ENCODE data around the gene SCMH1. TPM values are rescaled to one million over a fixed set of nuclear protein-coding genes. Genes with fewer than 3 reads are reported as not detected.

The SCMH1 gene
- polyA plus RNA-seq, 4 donors: 14.5 to 44.7 (median 22.9) TPM

DNA sequence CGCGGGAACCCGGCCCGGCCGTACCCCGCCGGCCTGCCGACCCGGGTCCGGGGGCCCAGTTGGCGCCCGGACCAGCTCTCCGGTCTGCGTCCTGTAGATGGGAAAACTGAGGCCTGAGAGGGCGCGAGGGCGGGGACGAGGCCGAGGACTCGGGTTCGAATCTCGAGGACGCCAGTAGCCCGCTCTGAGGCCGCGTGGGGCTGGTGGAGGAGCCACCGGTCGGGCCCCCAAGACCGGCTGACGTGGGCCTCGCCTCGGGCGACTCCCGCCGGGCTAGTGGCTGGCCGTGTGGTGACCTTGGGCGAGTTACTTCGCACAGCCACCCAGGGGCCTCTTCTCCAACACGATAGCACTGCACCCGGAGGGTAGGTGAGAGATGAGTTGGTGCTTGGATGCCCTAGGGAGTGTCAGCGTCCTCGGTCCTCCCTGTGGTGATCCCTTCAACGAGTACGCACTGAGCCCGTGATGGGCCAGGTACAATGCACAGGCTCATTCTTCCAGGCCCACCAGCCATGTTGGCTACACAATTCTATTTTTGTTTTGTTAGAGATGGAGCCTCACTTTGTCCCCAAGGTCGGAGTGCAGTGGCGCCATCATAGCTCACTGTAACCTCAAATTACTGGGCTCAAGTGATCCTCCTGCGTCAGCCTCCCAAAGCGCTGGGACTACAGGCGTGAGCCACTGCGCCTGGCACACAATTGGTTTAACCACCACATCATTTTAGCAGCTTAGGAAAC, 404 bp upstream of the SCMH1 start:
- H3K36me3 ChIP-seq (ENCODE audit: control insufficient read depth in 3 of 3, insufficient read depth in 2 of 3, low read depth in 1 of 3, low read length in 3 of 3): no peaks in the 10 kb centered on the region
- H3K4me1 ChIP-seq (ENCODE audit: control insufficient read depth in 3 of 3, insufficient read depth in 2 of 3, low read depth in 1 of 3, low read length in 2 of 3): peaks cover 0 to 34% (median 3%) of the 10 kb centered on the region in 3 donors
- no peaks in the 10 kb centered on the region for H3K27me3 ChIP-seq (ENCODE audit: control insufficient read depth in 3 of 3, insufficient read depth in 3 of 3, low read length in 3 of 3)
- peak overlapping the region; percentile 69 to 100 (median 86) for H3K4me3 ChIP-seq (ENCODE audit: low read depth in 1 of 3, low read length in 3 of 3)
- peak in 1 of 2 donors; percentile 68 for DNase-seq
- 15 to 20% (median 20%) methylated on average over 42 to 51 of the region's 51 CpGs for WGBS, 3 donors
- FAIRE-seq: no peak
- peak overlapping the region; percentile 79 to 89 (median 89) for H3K27ac ChIP-seq (ENCODE audit: low read depth in 1 of 3, low read length in 2 of 3)
- no peaks in the 10 kb centered on the region for H3K9me3 ChIP-seq (ENCODE audit: control insufficient read depth in 2 of 2, insufficient read depth in 1 of 2, low read depth in 1 of 2, low read length in 1 of 2)

DNA sequence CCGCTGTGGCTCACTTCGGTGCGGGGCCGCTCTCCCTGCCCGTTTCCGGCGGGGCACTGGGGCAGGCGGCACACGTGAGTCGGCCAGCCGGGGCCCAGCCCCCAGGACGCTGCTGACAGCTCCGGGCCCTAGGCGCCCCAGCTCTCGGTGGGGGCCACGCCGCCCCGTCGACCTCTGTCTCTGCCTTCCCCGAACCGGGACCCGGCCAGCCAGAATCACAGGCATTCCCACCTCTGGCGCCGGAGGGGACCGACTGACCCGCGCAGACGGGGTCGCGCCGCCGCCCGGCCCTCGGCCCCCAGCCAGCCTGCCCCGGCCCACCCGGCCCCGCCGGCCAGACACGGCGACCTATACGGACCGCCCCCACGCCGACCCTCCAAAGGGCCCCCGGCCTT, 755 bp downstream of the SCMH1 start:
- peaks cover 0 to 30% (median 3%) of the 10 kb centered on the region in 3 donors for H3K4me1 ChIP-seq (ENCODE audit: control insufficient read depth in 3 of 3, insufficient read depth in 2 of 3, low read depth in 1 of 3, low read length in 2 of 3)
- H3K9me3 ChIP-seq (ENCODE audit: control insufficient read depth in 2 of 2, insufficient read depth in 1 of 2, low read depth in 1 of 2, low read length in 1 of 2): no peaks in the 10 kb centered on the region
- no peaks in the 10 kb centered on the region for H3K27me3 ChIP-seq (ENCODE audit: control insufficient read depth in 3 of 3, insufficient read depth in 3 of 3, low read length in 3 of 3)
- H3K4me3 ChIP-seq (ENCODE audit: low read depth in 1 of 3, low read length in 3 of 3): peak overlapping the region; percentile 34 to 100 (median 86)
- no peaks in the 10 kb centered on the region for H3K36me3 ChIP-seq (ENCODE audit: control insufficient read depth in 3 of 3, insufficient read depth in 2 of 3, low read depth in 1 of 3, low read length in 3 of 3)
- no peak for FAIRE-seq
- DNase-seq: peak; percentile 45 to 78
- 1% methylated on average over 20 to 45 of the region's 45 CpGs for WGBS, 3 donors
- H3K27ac ChIP-seq (ENCODE audit: low read depth in 1 of 3, low read length in 2 of 3): peak overlapping the region; percentile 59 to 98 (median 94)

DNA sequence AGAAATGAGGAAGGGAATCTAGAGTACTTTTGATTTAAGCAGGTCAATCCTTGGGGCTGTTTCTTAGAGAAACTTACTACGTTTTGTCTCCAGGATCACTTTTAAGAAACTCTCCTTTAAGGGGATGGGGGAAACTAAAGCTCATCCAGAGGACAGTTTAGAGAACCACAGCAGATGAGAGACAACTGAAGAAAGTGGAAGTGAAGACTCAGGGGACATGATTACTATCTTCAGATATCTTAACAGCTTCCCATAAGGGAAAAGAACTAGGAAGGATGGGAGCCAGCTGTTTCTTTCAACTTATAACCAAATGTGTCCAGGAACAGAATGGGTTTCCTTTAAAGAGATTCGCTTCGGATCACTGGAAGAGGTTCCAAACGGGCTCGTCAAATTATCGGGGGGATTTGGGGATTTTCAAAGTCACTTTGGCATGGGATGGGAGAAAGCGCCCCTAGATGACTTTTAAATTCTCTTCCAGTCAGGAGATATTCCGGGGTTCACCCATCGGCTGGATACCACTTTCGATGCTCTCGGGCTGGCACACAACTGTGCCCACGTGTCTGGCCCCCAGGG, 1.2 kb downstream of the SCMH1 start:
- H3K27ac ChIP-seq (ENCODE audit: low read depth in 1 of 3, low read length in 2 of 3): peak overlapping the region; percentile 59 to 98 (median 94)
- H3K9me3 ChIP-seq (ENCODE audit: control insufficient read depth in 2 of 2, insufficient read depth in 1 of 2, low read depth in 1 of 2, low read length in 1 of 2): no peaks in the 10 kb centered on the region
- 11 to 21% (median 17%) methylated on average over 12 of the region's 12 CpGs for WGBS, 3 donors
- H3K27me3 ChIP-seq (ENCODE audit: control insufficient read depth in 3 of 3, insufficient read depth in 3 of 3, low read length in 3 of 3): no peaks in the 10 kb centered on the region
- H3K4me1 ChIP-seq (ENCODE audit: control insufficient read depth in 3 of 3, insufficient read depth in 2 of 3, low read depth in 1 of 3, low read length in 2 of 3): peaks cover 0 to 26% (median 3%) of the 10 kb centered on the region in 3 donors
- H3K4me3 ChIP-seq (ENCODE audit: low read depth in 1 of 3, low read length in 3 of 3): peak overlapping the region; percentile 34 to 100 (median 86)
- no peaks in the 10 kb centered on the region for H3K36me3 ChIP-seq (ENCODE audit: control insufficient read depth in 3 of 3, insufficient read depth in 2 of 3, low read depth in 1 of 3, low read length in 3 of 3)
- FAIRE-seq (no peak), DNase-seq (no peak)

DNA sequence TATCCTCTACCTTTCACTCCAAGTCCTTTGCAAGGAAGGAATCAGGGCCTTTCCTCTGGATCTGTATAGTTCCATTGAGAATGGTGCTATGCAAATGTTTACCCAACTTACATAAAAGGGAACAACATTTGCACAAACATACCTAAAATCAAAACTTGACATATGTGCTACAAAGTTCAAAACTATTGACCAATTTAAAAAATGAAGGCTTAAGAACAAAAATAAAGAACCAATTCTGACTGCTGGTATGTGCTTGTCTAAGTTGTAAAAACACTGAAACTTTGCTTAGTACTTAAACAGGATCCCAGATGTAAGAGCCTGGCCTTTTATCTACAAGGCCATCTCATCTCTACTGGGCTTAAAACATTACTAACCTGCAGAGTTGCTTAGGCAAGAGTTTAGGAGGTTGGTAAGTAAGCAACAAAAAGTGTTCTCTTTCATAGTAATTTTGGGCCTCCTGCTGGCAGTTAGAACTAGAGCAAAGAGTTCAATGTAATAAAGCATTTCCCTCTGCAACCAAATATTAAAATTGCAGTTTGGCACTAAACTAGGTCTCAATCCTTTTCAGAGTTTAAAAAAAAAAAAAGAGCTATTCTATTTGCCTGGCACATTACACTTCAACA, 2.0 kb downstream of the SCMH1 start:
- DNase-seq: peak; percentile 23 to 45
- Histone ChIP-seq H3K4me3 (ENCODE audit: low read depth in 1 of 3, low read length in 3 of 3) (no peak overlapping the region), H3K9me3 (ENCODE audit: control insufficient read depth in 2 of 2, insufficient read depth in 1 of 2, low read depth in 1 of 2, low read length in 1 of 2) (no peaks in the 10 kb centered on the region), H3K4me1 (ENCODE audit: control insufficient read depth in 3 of 3, insufficient read depth in 2 of 3, low read depth in 1 of 3, low read length in 2 of 3) (peaks cover 0 to 19% (median 3%) of the 10 kb centered on the region in 3 donors), H3K27me3 (ENCODE audit: control insufficient read depth in 3 of 3, insufficient read depth in 3 of 3, low read length in 3 of 3) (no peaks in the 10 kb centered on the region), H3K36me3 (ENCODE audit: control insufficient read depth in 3 of 3, insufficient read depth in 2 of 3, low read depth in 1 of 3, low read length in 3 of 3) (no peaks in the 10 kb centered on the region), H3K27ac (ENCODE audit: low read depth in 1 of 3, low read length in 2 of 3) (peak overlapping the region in 1 of 3 donors; percentile 8)
- no peak for FAIRE-seq

DNA sequence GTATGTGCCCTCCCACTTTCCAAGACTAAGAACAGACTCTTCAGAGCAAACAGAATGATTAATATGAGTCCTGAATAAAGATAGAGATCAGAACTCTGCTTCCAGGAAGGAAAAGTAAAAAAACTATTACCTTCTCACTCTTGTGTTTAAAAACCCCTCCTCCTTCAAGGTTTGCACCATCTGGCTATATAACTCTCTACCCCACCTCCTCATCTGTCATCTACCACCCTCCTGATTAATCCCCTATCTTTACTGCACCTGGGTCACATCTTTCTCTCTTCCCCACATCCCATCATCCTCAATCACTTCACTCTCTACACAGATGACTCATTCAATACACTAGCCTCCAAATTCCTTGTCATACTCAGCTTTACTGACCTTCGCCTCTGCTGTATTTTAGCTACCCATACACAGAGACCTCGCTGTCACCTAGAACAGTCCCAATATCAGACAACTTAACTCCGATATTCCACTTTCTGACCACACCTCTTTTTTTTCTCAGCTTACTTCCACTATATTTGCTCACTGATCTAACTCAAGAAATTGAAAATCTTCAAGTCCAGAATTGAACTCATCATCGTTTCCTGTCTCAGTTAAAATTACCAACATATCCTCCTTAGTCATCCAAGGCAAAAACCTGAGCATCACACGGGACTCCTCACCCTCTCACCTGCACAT, 3.7 kb downstream of the SCMH1 start:
- H3K36me3 ChIP-seq (ENCODE audit: control insufficient read depth in 3 of 3, insufficient read depth in 2 of 3, low read depth in 1 of 3, low read length in 3 of 3): no peaks in the 10 kb centered on the region
- H3K4me3 ChIP-seq (ENCODE audit: low read depth in 1 of 3, low read length in 3 of 3): no peak overlapping the region
- DNase-seq: peak in 1 of 2 donors; percentile 20
- peaks cover 2 to 19% (median 3%) of the 10 kb centered on the region in 3 donors for H3K4me1 ChIP-seq (ENCODE audit: control insufficient read depth in 3 of 3, insufficient read depth in 2 of 3, low read depth in 1 of 3, low read length in 2 of 3)
- no peak for FAIRE-seq
- H3K9me3 ChIP-seq (ENCODE audit: control insufficient read depth in 2 of 2, insufficient read depth in 1 of 2, low read depth in 1 of 2, low read length in 1 of 2): no peaks in the 10 kb centered on the region
- H3K27me3 ChIP-seq (ENCODE audit: control insufficient read depth in 3 of 3, insufficient read depth in 3 of 3, low read length in 3 of 3): no peaks in the 10 kb centered on the region
- peak overlapping the region in 1 of 3 donors; percentile 20 for H3K27ac ChIP-seq (ENCODE audit: low read depth in 1 of 3, low read length in 2 of 3)
- 23 to 52% (median 39%) methylated on average over 5 of the region's 5 CpGs for WGBS, 3 donors

DNA sequence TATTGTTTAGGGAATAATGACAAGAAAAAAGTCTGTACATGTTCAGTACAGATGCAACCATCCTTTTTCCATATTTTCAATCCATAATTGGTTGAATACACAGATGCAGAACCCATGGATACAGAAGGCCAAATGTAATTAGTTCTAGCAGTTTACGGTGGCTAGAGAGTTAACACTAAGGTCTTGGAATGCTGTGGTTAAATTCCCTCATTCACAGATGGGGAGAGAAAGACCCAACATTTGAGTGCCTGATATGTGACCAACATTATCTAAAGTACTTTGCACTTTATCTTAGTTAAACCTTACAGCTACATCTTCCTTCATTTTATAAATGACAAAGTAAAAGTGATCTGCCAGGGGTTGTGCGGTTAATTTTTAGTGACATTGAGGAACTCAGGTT, 5.3 kb downstream of the SCMH1 start:
- H3K27me3 ChIP-seq (ENCODE audit: control insufficient read depth in 3 of 3, insufficient read depth in 3 of 3, low read length in 3 of 3): no peaks in the 10 kb centered on the region
- H3K4me3 ChIP-seq (ENCODE audit: low read depth in 1 of 3, low read length in 3 of 3): no peak overlapping the region
- H3K4me1 ChIP-seq (ENCODE audit: control insufficient read depth in 3 of 3, insufficient read depth in 2 of 3, low read depth in 1 of 3, low read length in 2 of 3): peaks cover 2 to 16% (median 3%) of the 10 kb centered on the region in 3 donors
- no peaks in the 10 kb centered on the region for H3K9me3 ChIP-seq (ENCODE audit: control insufficient read depth in 2 of 2, insufficient read depth in 1 of 2, low read depth in 1 of 2, low read length in 1 of 2)
- 86 to 90% (median 89%) methylated on average over 2 of the region's 2 CpGs for WGBS, 3 donors
- no peak overlapping the region for H3K27ac ChIP-seq (ENCODE audit: low read depth in 1 of 3, low read length in 2 of 3)
- no peak for FAIRE-seq
- H3K36me3 ChIP-seq (ENCODE audit: control insufficient read depth in 3 of 3, insufficient read depth in 2 of 3, low read depth in 1 of 3, low read length in 3 of 3): no peaks in the 10 kb centered on the region
- no peak for DNase-seq

DNA sequence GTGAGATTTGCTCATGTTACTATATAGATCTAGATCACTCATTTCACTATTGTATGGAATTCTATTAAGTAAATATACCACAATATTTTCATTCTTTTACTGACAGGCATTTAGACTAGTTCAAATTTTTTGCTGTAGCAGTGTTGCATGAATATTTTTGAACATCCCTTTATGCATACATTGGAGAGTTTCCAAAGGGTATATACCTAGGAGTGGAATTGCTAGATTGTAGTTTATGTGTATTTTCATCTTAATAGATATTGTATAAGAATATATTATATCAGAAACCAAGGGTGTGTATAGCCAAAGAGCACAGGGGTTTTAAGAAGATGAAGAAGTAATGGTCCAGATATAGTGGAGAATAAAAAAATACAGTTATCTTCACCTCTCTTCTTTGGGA, 6.2 kb downstream of the SCMH1 start:
- DNase-seq (no peak), FAIRE-seq (no peak)
- peaks cover 2 to 16% (median 3%) of the 10 kb centered on the region in 3 donors for H3K4me1 ChIP-seq (ENCODE audit: control insufficient read depth in 3 of 3, insufficient read depth in 2 of 3, low read depth in 1 of 3, low read length in 2 of 3)

DNA sequence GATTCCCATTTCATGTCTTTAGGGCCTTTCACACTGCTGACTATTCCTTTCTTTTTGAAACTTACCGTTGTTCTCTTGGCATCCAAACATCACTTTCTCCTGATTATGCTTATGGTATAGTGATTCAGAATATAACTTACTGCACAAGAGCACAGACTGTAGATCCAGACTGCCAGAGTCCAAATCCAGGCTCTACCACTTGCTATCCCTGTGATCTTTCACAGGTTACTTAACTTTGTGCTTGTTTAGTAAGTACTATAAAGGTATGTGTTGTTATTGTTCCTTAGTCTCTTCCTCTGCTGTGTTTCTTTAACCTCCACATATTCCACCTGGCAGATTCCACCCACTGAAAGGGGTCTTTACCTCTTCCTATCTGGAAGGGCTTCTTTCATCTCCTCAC, 8.4 kb downstream of the SCMH1 start:
- Histone ChIP-seq H3K27ac (ENCODE audit: low read depth in 1 of 3, low read length in 2 of 3) (no peak overlapping the region), H3K4me1 (ENCODE audit: control insufficient read depth in 3 of 3, insufficient read depth in 2 of 3, low read depth in 1 of 3, low read length in 2 of 3) (peaks cover 0 to 11% (median 2%) of the 10 kb centered on the region in 3 donors), H3K9me3 (ENCODE audit: control insufficient read depth in 2 of 2, insufficient read depth in 1 of 2, low read depth in 1 of 2, low read length in 1 of 2) (no peaks in the 10 kb centered on the region), H3K27me3 (ENCODE audit: control insufficient read depth in 3 of 3, insufficient read depth in 3 of 3, low read length in 3 of 3) (no peaks in the 10 kb centered on the region), H3K36me3 (ENCODE audit: control insufficient read depth in 3 of 3, insufficient read depth in 2 of 3, low read depth in 1 of 3, low read length in 3 of 3) (no peaks in the 10 kb centered on the region), H3K4me3 (ENCODE audit: low read depth in 1 of 3, low read length in 3 of 3) (no peak overlapping the region)
- WGBS, 3 donors: 77 to 82% (median 77%) methylated on average over 1 of the region's 1 CpG
- no peak for FAIRE-seq
- no peak for DNase-seq

More for the DNA sequence above, 6.2 kb downstream of the SCMH1 start:
- Histone ChIP-seq H3K4me3 (ENCODE audit: low read depth in 1 of 3, low read length in 3 of 3) (no peak overlapping the region), H3K36me3 (ENCODE audit: control insufficient read depth in 3 of 3, insufficient read depth in 2 of 3, low read depth in 1 of 3, low read length in 3 of 3) (no peaks in the 10 kb centered on the region), H3K27ac (ENCODE audit: low read depth in 1 of 3, low read length in 2 of 3) (no peak overlapping the region), H3K27me3 (ENCODE audit: control insufficient read depth in 3 of 3, insufficient read depth in 3 of 3, low read length in 3 of 3) (no peaks in the 10 kb centered on the region), H3K9me3 (ENCODE audit: control insufficient read depth in 2 of 2, insufficient read depth in 1 of 2, low read depth in 1 of 2, low read length in 1 of 2) (no peaks in the 10 kb centered on the region)
